Nephron progenitor cell (in vitro differentiated cells): ENCODE results near the gene MLLT3.

Experiments
- DNase-seq: peaks from one replicate; pipeline ENCODE4 v3.0.0; 2021
- H3K27ac Mint-ChIP-seq: 2 replicates; pipeline ENCODE4 v1.8.0; 2021; ENCODE audit warnings: mild to moderate bottlenecking, moderate library complexity, mixed read lengths
- H3K27me3 Mint-ChIP-seq: 2 replicates; pipeline ENCODE4 v1.8.0; 2021; ENCODE audit warnings: mild to moderate bottlenecking, low read depth, mixed read lengths; ENCODE audit not compliant: poor library complexity
- H3K36me3 Mint-ChIP-seq: 2 replicates; pipeline ENCODE4 v1.8.0; 2021; ENCODE audit warnings: low read depth, mixed read lengths
- H3K4me1 Mint-ChIP-seq: 2 replicates; pipeline ENCODE4 v1.8.0; 2021; ENCODE audit warnings: mixed read lengths
- H3K4me3 Mint-ChIP-seq: 2 replicates; pipeline ENCODE4 v1.8.0; 2021; ENCODE audit warnings: mild to moderate bottlenecking, moderate library complexity, mixed read lengths
- H3K9me3 Mint-ChIP-seq: 2 replicates; pipeline ENCODE4 v1.8.0; 2021; ENCODE audit warnings: mild to moderate bottlenecking, moderate library complexity, mixed read lengths
- TF ChIP-seq, protein P1 (sequence below): fragments of 200-600 bp; sonication (generic); IDR thresholded peaks from 2 replicates; pipeline ENCODE4 v1.5.0; 2021; ENCODE audit warnings: antibody characterized with exemption

The MLLT3 gene

DNA sequence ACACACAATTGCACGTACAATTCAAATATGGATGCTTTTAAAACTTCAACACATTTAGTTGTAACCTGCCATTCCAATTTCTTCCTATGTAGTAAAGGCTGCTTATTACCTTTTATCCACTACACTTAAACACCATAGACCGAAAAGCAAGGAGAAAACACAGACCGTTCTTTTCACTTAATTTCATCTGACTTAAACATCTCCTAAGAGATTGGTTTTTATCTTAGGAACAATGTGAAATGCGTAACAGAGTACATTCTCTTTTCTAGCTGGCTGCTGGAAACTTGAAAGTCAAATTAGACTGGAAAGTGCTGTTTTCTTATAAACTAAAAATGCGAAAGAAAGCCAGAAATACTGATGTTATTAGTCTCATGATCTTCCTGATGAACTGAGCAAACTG, 241.8 kb downstream of the MLLT3 start:
- Mint-ChIP-seq H3K27me3 (no peaks in the 10 kb centered on the region), H3K4me3 (peak overlapping the region; percentile 51), H3K27ac (peak overlapping the region; percentile 79), H3K9me3 (no peaks in the 10 kb centered on the region), H3K36me3 (peaks cover 11% of the 10 kb centered on the region), H3K4me1 (peaks cover 94% of the 10 kb centered on the region)
- TF ChIP-seq, protein P1, sequence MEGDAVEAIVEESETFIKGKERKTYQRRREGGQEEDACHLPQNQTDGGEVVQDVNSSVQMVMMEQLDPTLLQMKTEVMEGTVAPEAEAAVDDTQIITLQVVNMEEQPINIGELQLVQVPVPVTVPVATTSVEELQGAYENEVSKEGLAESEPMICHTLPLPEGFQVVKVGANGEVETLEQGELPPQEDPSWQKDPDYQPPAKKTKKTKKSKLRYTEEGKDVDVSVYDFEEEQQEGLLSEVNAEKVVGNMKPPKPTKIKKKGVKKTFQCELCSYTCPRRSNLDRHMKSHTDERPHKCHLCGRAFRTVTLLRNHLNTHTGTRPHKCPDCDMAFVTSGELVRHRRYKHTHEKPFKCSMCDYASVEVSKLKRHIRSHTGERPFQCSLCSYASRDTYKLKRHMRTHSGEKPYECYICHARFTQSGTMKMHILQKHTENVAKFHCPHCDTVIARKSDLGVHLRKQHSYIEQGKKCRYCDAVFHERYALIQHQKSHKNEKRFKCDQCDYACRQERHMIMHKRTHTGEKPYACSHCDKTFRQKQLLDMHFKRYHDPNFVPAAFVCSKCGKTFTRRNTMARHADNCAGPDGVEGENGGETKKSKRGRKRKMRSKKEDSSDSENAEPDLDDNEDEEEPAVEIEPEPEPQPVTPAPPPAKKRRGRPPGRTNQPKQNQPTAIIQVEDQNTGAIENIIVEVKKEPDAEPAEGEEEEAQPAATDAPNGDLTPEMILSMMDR: no peak
- DNase-seq: no peak

DNA sequence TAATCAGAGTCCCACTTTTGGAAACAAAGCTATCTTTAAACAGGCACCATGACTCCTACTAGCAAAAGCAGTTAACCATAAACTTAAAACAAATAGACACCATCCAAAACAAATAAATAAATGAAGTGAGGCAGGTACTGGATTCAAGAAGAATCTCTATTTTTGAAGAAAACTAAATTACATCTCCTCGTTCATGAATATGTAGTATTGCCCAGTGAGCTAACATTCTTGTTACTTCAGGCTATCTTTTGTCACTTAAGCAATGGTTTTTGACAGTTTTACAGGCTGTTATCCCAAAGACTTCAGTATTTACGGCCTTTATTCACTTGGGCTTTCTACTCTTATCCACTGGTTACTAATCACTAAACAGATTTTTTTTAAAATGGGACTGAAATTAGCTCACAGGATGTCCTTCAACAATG, 242.5 kb downstream of the MLLT3 start:
- Mint-ChIP-seq H3K27me3 (no peaks in the 10 kb centered on the region), H3K4me3 (peak overlapping the region; percentile 51), H3K27ac (peak overlapping the region; percentile 79), H3K4me1 (peaks cover 87% of the 10 kb centered on the region), H3K9me3 (no peaks in the 10 kb centered on the region), H3K36me3 (peaks cover 16% of the 10 kb centered on the region)
- DNase-seq: no peak
- TF ChIP-seq, protein P1: no peak

DNA sequence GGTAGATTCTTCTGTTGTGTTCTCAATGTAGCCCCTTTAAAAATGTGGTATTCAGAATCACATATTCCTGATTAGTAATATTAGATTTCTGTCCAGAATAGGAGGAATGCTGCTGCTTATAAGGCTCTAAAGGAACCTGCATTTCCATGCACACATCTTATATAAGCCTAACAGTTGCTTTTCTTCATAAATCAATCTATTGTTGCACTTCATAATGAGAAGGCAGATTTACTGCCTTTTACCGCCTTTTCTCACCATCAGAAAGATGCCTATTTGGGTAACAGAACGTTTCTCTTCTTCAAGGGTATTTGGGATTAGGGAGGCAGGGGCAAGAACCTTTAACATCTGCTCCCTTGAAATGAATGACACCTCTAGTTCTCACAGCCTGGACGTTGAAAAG, 243.4 kb downstream of the MLLT3 start:
- DNase-seq: no peak
- peak overlapping the region; percentile 46 for H3K4me3 Mint-ChIP-seq

DNA sequence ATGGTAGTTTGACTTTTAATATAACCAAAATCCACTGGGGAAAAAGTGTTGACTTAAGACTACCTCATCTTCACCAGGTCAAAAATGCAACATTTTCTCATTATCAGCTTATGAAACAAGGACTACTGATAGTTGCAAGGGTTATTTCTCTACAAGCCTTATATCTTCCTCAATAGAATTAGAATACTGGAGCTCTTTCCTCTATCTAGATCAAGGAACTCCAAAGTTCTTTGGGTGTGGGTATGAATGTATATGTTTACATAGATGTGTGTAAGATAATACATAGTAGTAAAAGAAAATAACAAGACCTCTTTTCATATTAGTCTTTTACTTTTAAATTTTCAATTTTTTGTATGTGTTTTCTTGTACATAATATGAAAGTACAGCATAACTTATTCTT, 244.5 kb downstream of the MLLT3 start:
- peak overlapping the region; percentile 28 for H3K4me3 Mint-ChIP-seq
- no peak for DNase-seq
- TF ChIP-seq, protein P1: no peak
- peaks cover 7% of the 10 kb centered on the region for H3K9me3 Mint-ChIP-seq
- peaks cover 37% of the 10 kb centered on the region for H3K36me3 Mint-ChIP-seq
- peak overlapping the region; percentile 74 for H3K27ac Mint-ChIP-seq
- peaks cover 69% of the 10 kb centered on the region for H3K4me1 Mint-ChIP-seq
- H3K27me3 Mint-ChIP-seq: no peaks in the 10 kb centered on the region

More for the DNA sequence above, 243.4 kb downstream of the MLLT3 start:
- Mint-ChIP-seq H3K4me1 (peaks cover 79% of the 10 kb centered on the region), H3K36me3 (peaks cover 26% of the 10 kb centered on the region), H3K9me3 (no peaks in the 10 kb centered on the region), H3K27ac (peak overlapping the region; percentile 74), H3K27me3 (no peaks in the 10 kb centered on the region)
- TF ChIP-seq, protein P1: no peak

DNA sequence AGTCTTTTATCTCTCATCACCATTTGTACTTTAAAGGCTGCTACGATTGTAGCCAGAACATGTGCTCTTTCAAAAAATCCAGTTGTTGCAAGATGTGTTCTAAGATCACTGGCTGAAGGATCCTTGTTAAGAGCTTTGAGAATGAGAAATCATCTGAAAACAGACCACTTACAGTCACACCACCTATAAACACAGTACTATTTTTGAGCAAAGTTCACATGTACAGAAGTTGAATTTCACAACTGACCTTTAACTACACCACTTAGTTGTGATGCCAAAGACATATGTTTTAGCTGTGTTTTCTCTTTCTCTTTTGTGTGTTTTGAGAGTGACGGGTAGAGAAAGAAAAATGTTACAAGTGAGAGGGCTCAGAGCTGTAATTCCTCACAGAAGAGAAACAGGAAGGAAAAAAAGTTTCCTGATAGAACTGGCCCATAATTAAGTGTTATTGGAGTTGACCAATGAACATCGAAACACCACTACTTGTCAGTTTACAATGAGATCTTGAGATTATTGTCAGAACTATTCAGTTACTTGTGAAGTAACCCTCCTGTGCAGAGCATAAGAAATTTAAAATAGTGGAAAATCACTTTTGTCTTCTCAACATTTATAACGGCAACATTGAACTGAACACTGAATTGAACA, 245.4 kb downstream of the MLLT3 start:
- no peaks in the 10 kb centered on the region for H3K27me3 Mint-ChIP-seq
- DNase-seq: no peak
- H3K4me1 Mint-ChIP-seq: peaks cover 59% of the 10 kb centered on the region
- H3K36me3 Mint-ChIP-seq: peaks cover 46% of the 10 kb centered on the region
- H3K9me3 Mint-ChIP-seq: peaks cover 16% of the 10 kb centered on the region
- TF ChIP-seq, protein P1: no peak
- peak overlapping the region; percentile 98 for H3K27ac Mint-ChIP-seq
- peak overlapping the region; percentile 55 for H3K4me3 Mint-ChIP-seq

DNA sequence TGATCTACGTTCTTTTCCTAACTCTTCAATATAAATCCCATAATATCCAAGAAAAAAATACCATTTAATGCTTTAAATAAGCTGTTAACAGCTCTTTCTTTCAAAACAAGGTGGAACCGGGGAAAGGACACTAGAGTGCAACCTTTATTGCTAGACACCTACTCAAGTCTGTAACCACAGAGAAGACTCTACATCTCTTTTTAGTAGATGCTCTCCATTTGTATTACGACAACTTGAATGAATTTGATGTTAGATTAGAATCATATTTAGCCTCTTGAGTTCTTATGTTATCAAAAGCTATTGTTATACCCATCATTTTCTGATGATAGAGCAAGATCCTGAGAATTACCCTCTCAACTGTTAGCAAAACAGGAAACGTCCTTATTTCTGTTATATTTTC, 246.3 kb downstream of the MLLT3 start:
- no peak for DNase-seq
- Mint-ChIP-seq H3K36me3 (peaks cover 54% of the 10 kb centered on the region), H3K4me1 (peaks cover 54% of the 10 kb centered on the region), H3K27ac (no peak overlapping the region), H3K9me3 (peaks cover 24% of the 10 kb centered on the region), H3K4me3 (no peak overlapping the region), H3K27me3 (no peaks in the 10 kb centered on the region)
- TF ChIP-seq, protein P1: no peak
